ENCODE measurements around the gene PRRT1B.

DNA sequence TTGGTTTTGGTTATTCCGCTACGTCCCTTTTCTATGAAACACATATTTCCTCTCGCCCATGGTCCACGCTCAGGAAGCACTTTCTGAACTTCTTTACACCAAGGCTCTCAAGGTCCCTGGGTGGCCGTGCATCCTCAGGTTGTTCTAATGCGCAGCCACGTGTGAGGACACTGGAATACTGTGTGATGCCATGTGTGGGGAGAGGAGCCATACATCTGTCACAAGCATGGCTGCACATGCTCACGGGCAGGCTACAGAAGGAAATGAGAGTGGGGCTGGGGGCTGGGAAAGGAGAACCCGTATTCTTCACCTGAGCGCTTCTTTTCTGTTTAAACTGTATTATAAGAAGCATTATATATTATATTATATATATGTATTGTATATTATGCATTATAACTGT, 36.7 kb downstream of the PRRT1B start:
- TF ChIP-seq JUN (CRISPR knock-in tag; IDR thresholded peaks at IDR 0.05) = no peak
- TF ChIP-seq, protein P1, sequence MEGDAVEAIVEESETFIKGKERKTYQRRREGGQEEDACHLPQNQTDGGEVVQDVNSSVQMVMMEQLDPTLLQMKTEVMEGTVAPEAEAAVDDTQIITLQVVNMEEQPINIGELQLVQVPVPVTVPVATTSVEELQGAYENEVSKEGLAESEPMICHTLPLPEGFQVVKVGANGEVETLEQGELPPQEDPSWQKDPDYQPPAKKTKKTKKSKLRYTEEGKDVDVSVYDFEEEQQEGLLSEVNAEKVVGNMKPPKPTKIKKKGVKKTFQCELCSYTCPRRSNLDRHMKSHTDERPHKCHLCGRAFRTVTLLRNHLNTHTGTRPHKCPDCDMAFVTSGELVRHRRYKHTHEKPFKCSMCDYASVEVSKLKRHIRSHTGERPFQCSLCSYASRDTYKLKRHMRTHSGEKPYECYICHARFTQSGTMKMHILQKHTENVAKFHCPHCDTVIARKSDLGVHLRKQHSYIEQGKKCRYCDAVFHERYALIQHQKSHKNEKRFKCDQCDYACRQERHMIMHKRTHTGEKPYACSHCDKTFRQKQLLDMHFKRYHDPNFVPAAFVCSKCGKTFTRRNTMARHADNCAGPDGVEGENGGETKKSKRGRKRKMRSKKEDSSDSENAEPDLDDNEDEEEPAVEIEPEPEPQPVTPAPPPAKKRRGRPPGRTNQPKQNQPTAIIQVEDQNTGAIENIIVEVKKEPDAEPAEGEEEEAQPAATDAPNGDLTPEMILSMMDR (IDR thresholded peaks at IDR 0.05) = no peak
- TF ChIP-seq, protein P2, sequence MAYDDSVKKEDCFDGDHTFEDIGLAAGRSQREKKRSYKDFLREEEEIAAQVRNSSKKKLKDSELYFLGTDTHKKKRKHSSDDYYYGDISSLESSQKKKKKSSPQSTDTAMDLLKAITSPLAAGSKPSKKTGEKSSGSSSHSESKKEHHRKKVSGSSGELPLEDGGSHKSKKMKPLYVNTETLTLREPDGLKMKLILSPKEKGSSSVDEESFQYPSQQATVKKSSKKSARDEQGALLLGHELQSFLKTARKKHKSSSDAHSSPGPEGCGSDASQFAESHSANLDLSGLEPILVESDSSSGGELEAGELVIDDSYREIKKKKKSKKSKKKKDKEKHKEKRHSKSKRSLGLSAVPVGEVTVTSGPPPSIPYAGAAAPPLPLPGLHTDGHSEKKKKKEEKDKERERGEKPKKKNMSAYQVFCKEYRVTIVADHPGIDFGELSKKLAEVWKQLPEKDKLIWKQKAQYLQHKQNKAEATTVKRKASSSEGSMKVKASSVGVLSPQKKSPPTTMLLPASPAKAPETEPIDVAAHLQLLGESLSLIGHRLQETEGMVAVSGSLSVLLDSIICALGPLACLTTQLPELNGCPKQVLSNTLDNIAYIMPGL (CRISPR knock-in tag; IDR thresholded peaks at IDR 0.05) = no peak
- TF ChIP-seq ETV6 (CRISPR knock-in tag; IDR thresholded peaks at IDR 0.05) = no peak
- no peak for TF ChIP-seq CBFB (CRISPR knock-in tag; IDR thresholded peaks at IDR 0.05; ENCODE audit: low read depth)
- no peak for TF ChIP-seq ZNF138 (CRISPR knock-in tag; conservative IDR thresholded peaks at IDR 0.05)
- TF ChIP-seq ESRRA (CRISPR knock-in tag; IDR thresholded peaks at IDR 0.05; ENCODE audit: borderline replicate concordance) = no peak
- TF ChIP-seq, protein P3, sequence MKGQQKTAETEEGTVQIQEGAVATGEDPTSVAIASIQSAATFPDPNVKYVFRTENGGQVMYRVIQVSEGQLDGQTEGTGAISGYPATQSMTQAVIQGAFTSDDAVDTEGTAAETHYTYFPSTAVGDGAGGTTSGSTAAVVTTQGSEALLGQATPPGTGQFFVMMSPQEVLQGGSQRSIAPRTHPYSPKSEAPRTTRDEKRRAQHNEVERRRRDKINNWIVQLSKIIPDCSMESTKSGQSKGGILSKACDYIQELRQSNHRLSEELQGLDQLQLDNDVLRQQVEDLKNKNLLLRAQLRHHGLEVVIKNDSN (CRISPR knock-in tag; IDR thresholded peaks at IDR 0.05) = no peak
